Neural progenitor cell (in vitro differentiated cells): ENCODE data around the gene FOXE3.

Experiments
- EZH2 ChIP-seq: fragments of 200-600 bp; sonication (generic); IDR thresholded peaks from 2 replicates; pipeline ENCODE4 v1.6.1; 2017; ENCODE audit warnings: antibody characterized with exemption, mild to moderate bottlenecking, moderate library complexity
- EZH2phosphoT487 ChIP-seq: fragments of 200-600 bp; sonication (generic); IDR thresholded peaks from 2 replicates; pipeline ENCODE4 v1.6.1; 2017; ENCODE audit warnings: antibody characterized with exemption
- TF ChIP-seq, protein P1 (sequence below): fragments of 200-600 bp; sonication (generic); IDR thresholded peaks from 2 replicates; pipeline ENCODE4 v1.5.1; 2017; ENCODE audit warnings: antibody characterized with exemption, mild to moderate bottlenecking

DNA sequence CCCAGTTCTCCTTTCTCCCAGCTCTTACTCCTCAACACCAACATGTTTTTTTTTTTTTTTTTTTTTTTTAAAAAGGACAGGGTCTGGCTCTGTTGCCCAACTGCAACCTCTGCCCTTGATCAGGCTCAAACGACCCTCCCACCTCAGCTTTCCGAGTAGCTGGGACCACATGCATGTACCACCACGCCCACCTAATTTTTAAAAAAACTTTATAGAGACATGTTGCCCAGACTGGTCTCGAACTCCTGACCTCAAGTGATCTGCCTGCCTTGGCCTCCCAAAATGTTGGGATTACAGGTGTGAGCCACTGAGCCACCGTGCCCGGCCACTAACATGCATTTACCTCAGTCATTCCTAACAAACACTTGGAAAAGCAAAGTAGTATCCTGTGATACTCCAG is 31.1 kb upstream of the FOXE3 start:
- no peak for TF ChIP-seq EZH2
- TF ChIP-seq, protein P1, sequence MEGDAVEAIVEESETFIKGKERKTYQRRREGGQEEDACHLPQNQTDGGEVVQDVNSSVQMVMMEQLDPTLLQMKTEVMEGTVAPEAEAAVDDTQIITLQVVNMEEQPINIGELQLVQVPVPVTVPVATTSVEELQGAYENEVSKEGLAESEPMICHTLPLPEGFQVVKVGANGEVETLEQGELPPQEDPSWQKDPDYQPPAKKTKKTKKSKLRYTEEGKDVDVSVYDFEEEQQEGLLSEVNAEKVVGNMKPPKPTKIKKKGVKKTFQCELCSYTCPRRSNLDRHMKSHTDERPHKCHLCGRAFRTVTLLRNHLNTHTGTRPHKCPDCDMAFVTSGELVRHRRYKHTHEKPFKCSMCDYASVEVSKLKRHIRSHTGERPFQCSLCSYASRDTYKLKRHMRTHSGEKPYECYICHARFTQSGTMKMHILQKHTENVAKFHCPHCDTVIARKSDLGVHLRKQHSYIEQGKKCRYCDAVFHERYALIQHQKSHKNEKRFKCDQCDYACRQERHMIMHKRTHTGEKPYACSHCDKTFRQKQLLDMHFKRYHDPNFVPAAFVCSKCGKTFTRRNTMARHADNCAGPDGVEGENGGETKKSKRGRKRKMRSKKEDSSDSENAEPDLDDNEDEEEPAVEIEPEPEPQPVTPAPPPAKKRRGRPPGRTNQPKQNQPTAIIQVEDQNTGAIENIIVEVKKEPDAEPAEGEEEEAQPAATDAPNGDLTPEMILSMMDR, result no peak
- TF ChIP-seq EZH2phosphoT487, result no peak
